GM21786 (cell line): Measurements from ENCODE around the gene DDOST.
A peak's percentile ranks its signal among the peaks of the same experiment; 100 is the strongest.

ENCODE experiments used
- ATAC-seq: cut with Tn5 transposase; IDR thresholded peaks from one replicate; pipeline ENCODE4 v1.9.1; 2021; ENCODE audit not compliant: unreplicated experiment

The DDOST gene

GRCh38 chr1:20661207-20662109 is at the start of gene DDOST:
Gene DDOST, minus strand, starts transcription at chr1:20661369. Its CDS starts 19 bp downstream, at chr1:20661350.
- peak; percentile 94 for ATAC-seq

GRCh38 chr1:20710469-20711284 is 49.5 kb upstream of the DDOST start:
- ATAC-seq, result no peak

GRCh38 chr1:20709868-20710267 is 48.7 kb upstream of the DDOST start:
- ATAC-seq, result no peak

- ATAC-seq, result no peak
Measured at GRCh38 chr1:20708891-20709290, 47.7 kb upstream of the DDOST start.

GRCh38 chr1:20708057-20708456 is 46.9 kb upstream of the DDOST start:
- no peak for ATAC-seq

- ATAC-seq, result no peak
Measured at GRCh38 chr1:20706841-20707240, 45.7 kb upstream of the DDOST start.

GRCh38 chr1:20705203-20705755 is 44.1 kb upstream of the DDOST start:
- ATAC-seq, result no peak

GRCh38 chr1:20704390-20705202 is 43.4 kb upstream of the DDOST start:
- ATAC-seq, result no peak

GRCh38 chr1:20703124-20703756 is 42.1 kb upstream of the DDOST start:
- no peak for ATAC-seq

- ATAC-seq, result no peak
Measured at GRCh38 chr1:20702416-20702815, 41.2 kb upstream of the DDOST start.

- no peak for ATAC-seq
Measured at GRCh38 chr1:20701847-20702246, 40.7 kb upstream of the DDOST start.

GRCh38 chr1:20701446-20701845 is 40.3 kb upstream of the DDOST start:
- no peak for ATAC-seq

GRCh38 chr1:20700636-20701215 is 39.6 kb upstream of the DDOST start:
- no peak for ATAC-seq

- no peak for ATAC-seq
Measured at GRCh38 chr1:20699558-20699957, 38.4 kb upstream of the DDOST start.

- no peak for ATAC-seq
Measured at GRCh38 chr1:20698195-20698910, 37.2 kb upstream of the DDOST start.

GRCh38 chr1:20697563-20697962 is 36.4 kb upstream of the DDOST start:
- ATAC-seq, result no peak

- ATAC-seq, result no peak
Measured at GRCh38 chr1:20696397-20697333, 35.5 kb upstream of the DDOST start.

GRCh38 chr1:20695515-20695914 is 34.3 kb upstream of the DDOST start:
- no peak for ATAC-seq
